DMS53 treated with DMSO at 0.1 percent for 48 hours (cell line): ENCODE results near the gene DKK2.

Experiments used
- DNase-seq: peaks from one replicate; lab custom pipeline; 2025; ENCODE audit not compliant: unreplicated experiment; lab: John Stamatoyannopoulos, UW

The DKK2 gene

DNA sequence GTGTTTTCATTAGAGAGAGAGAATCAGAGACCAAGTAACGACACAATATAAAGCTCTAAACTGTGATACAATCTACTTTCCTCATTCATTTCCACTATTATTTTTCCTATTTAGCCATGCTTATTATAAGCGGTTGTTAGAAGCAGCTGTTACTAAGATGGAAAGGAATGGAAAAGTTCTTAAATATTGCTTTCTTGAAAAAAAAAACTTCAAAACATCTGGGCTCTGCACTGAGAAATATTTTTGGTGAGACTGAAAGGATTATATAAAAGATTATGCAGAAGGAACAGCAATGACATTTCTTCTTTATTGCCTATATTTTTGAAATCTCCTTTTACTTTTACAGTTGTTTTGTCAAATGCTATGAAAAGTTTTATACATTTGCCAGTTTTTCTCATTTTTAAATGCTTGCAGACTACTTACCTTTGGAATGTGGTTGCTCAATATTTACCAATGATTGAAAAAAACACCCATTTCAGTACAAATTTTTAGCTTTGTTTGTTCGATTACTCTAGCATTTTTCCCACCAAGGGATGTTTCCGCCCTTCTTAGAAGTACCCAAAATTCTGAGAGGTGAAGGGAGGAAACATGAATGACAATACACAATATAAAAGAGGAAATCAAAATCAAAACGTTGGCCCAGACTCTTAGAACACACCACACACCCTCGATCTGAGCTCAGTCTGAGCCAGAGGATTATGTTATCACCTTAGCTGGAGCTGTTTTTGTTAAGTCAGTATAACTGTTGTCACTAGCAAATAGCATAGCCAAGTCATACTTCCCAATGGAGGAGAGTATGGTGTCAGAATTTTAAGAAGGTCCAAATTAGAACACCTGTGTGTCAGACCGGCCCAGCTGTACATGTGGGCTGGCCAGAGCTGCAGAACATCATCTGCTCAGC, 18.4 kb downstream of the DKK2 start:
- DNase-seq = no peak

DNA sequence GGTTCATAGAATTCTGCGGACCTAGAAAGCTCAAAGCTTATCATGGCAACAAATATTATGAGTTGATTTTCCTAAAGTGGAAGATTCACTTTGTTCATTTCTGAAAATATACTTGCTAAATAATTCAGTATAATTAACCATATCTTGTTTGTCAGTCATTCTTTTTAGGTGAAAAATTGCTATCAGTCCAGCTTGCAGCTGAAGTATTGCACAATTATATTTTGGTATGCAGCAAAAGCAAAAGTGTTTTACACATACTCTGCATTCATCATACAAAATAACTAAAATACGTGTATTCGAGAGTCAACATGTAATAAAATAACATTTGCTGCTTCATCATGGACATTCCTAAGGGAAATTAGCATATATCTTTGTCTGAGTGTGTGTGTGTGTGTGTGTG, 24.8 kb downstream of the DKK2 start:
- DNase-seq = no peak

DNA sequence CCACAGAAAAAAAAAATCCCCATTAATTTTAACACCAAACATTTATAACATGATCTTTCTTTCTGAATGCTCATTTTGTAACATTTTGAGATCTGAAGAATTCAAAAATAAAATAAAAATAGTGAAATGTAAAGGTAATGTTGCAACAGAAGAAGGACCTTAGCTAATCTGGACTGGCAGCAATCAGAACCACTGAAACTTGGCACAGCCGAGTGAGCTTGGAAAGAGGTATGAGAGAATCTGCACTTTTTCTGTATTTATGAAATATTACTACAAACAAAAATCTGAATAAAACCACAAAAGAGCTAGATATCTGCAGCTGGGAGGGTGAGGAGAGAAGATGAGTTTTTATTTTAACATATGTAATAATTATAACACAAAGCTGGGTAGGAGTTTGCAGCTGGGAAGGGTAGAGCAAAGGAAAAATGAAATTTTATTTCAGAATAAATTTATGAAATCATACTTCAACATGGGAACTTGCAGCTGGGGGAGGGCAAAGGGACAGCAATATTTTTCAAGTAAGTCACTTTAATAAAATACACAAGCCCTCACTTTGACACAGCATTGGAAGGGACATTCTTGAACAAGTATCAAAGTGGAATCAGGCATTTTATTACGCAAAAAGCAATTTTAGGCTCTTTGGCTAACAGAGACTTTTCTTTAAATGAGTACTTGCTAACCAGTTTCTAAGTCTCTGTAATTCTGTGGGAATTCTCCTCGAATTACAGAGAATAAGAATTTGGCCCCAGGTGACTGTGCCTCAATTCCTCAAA, 26.7 kb downstream of the DKK2 start:
- DNase-seq = no peak

DNA sequence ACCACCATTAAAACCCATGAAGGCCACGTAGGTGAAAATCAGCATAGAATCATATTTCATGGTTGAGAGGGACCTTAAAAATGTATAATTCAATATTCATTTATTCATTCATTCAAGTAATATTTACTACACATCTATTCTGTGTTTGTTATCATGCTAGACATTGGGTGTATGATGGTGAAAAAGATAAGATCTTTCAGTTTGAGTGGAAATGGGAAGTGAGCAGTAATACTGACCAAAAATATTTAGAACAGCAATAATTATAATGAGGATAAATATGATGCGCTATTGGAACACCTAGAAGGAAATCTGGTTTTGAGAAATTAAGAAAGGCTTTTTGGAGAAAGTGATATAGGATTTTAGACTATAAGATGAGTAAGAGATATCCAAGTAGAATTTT, 28.0 kb downstream of the DKK2 start:
- DNase-seq = no peak

DNA sequence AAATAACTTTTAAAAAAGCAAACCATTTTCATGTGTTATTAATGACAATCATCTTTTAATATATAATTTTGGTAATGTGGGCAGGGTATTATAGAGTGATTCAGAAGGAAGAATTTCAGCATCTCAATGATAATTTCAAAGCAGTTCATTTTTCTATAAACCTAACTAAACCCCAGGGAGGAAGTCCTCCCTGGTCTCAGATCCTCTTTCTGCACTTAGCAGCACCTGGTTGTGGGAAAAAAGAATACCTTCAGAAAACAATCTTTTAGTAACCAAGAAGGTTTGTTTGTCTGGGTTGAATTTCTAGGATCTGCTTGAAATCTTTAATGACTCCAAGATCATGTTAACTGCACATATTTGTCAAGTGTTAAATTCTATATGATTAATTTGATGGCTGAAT, 29.9 kb downstream of the DKK2 start:
- no peak for DNase-seq

DNA sequence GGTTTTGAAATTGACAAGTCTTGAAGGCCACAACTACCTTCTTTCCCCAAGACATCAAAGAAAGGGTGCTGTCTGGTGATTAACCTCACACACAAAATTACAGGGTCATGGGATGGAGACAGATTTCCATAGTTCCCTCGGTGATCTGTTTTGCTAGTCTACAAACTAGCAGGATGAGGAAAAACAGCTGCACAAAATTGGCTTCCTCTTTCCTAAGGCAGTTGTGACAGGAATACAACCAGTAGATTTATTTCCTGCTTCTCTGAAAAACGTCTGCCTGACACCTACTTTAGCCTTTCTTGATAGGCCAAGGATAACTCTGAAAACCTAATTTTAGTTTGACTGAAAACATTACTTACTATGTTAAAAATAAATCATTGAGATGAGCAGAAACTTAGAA, 39.6 kb downstream of the DKK2 start:
- DNase-seq = no peak

DNA sequence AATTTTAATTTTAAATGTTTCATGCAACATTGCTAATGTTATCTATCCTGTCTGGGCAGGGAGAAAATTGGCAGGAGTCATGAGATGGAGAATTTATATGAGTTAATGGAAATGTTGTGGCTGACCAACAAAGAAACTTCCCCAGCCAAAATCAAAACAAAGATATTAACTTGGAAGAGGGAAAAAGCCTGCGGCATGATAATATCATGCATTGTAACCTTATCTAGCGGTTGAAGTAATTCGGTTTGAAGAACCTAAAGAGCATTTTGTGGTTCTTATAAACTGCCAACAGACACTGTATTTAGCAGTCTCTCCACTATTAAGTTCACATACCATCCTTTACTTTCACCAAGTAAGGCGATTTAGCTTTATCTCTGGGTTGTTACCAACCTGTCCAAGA, 42.3 kb downstream of the DKK2 start:
- no peak for DNase-seq

DNA sequence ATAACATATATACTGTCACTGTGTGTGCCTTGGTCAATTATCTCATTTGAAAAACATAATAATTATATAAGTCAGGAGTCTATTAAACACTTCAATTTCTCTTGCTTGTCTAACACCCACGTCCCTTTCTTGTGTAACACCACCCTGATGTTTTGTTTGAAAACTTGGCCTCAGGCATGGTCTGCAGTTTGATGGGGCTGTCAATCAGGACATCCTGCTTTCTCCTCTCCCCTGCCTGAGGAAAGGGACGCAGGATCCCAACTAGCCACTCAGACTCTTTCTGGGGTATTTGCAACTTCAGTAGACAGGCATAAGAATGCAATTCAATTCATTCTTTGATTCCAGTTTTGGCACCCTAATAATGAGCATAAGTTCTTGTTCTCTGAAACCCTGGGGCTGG, 48.8 kb downstream of the DKK2 start:
- DNase-seq = no peak

DNA sequence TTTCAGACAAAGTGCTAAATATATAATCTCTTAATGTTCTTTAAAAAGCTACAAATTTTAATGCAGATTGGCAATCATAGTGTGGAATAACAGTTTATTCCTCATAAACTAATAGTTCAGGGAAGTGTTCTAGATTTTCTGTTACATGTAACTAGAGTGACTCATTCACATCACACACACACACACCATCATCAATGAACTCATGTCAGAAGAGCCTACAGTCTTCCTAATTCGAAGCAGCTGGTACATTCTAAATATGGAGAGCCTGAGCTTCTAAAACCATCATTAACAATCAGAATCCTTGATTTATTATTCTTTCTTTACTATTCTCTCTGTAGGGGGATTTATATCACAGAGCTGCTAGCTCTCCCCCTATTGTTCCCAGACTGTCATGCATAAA, 49.6 kb downstream of the DKK2 start:
- DNase-seq = no peak

DNA sequence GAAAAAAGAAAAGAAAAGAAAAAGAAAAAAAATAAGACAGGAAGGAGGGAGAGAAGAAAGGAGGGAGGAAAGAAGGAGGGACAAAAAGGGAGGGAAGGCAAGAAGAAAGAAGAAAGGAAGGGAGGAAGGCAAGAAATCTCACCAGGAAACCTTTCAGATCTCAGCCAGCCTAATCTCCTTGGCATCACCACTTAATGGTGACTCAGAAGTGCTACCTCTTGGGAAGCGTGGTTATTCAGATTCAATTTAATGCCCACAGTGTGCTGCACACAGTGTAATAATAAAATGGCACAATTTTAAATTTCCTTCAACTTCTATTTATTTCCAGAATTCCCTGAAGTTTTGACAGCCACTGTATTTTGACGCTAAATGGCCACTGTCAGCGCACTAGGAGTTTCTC, 50.3 kb downstream of the DKK2 start:
- no peak for DNase-seq

DNA sequence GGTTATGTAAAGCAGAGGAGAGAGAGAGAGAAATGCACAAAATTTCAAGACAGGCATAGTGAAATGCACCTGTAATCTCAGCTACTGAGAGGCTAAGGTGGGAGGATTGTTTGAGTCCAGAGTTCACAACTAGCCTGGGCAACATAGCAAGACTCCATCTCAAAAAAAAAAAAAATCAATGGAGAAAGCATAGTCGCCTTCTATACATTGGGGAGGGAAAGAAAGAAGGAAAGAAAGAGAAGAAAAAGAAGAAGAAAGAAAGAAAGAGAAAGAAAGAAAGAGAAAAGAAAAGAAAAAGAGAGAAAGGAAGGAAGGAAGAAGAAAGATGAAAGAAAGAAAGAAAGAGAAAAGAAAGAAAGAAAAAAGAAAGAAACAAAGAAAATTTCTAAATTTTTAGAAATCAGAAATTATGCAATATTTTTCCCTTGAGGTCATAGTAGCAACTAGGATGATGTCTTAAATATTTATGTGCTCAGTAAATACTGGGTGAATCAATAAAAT, 53.4 kb downstream of the DKK2 start:
- DNase-seq = no peak

DNA sequence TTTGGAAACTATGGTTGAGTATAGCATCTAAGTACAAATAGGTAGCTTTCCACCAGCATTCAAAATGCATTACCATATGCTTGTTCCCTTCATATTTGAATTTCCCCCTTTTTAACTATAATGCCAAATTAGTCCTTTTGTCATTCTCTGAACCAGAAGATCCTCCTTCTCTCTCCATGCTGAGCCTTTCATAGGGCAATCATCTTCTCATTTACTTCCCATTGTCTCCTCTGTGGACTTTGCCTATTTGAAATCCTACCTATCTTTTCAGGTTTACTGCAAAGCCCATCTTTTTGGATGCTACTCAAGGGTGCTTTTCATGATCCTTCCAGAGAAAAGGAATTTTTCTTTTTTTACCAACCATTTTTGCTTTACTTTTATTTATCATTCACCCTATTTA, 54.7 kb downstream of the DKK2 start:
- DNase-seq = no peak

DNA sequence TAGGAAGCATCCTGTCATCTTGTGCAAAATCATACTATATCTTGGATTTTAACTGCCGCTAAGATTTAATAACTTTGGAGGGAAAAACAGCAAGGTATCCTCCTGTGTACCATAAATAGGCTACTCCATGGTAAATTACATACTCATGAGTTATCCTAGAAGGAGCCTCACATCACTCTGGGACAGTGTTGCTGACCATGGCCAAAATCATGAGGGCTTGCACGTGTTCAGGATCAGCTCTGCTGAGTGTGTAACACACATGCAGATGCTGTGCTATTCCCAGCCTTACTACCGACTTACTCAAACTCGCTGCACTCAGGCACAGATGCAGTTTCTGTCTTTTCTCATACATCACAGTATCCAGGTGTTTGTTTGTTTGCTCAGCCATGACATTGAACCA, 56.6 kb downstream of the DKK2 start:
- no peak for DNase-seq

DNA sequence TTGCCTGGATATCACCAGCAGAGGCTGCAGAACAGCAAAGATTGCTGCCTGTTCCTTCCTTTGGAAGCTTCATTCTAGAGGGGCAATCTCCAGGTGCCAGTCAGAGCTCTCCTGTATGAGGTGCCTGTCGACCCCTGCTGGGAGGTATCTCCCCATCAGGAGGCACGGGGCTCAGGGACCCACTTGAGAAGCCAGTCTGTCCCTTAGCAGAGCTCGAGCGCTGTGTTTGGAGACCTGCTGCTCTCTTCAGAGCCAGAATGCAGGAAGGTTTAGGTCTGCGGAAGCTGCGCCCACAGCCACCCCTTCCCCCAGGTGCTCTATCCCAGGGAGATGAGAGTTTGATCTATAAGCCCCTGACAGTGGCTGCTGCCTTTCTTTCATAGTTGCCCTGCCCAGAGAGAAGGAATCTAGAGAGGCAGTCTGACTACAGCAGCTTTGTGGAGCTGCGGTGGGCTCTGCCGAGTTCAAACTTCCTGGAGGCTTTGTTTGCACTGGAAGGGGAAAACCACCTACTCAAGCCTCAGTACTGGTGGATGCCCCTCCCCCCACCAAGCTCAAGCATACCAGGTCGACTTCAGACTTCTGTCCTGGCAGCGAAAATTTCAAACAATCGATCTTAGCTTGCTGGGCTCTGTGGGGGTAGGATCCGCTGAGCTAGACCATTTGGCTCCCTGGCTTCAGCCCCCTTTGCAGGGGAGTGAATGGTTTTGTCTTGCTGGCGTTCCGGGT, 57.9 kb downstream of the DKK2 start:
- no peak for DNase-seq

DNA sequence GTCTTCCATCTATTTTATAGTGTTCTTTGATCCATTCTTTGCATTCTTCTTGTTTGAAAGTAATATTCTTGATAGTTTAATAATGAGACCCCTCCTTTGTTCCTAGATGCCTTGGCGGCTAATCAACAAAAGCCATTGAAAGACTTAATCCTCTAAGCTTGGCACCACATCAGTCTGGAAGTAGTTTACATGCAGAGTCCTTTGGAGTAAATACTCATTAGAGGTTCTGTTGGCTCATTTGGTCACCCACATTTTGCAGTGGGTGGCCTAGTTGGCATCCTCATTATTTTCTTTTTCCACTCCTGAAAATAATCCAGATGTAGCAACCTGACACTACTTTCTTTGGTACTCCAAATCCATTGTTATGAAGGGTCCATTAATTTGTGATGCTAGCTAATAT, 64.5 kb downstream of the DKK2 start:
- DNase-seq = no peak

DNA sequence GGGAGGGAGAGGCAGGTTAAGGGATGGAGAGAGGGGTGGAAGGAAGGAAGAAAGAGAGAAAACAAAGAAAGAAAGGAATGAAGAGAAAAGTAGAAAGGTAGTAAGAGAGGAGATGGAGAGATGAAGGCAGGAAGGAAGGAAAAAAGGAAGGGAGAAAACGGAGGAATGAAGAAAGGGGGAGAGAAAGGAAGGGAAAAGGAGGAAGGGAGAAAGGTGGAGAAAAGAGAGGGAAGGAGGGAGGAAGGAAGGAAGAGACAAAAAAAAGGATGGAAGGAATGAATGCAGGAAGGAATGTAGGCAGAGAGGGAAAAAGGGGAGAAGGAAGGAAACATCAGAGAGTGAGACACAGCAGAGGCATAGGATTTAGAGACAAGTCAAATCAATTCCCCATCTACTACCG, 68.2 kb downstream of the DKK2 start:
- no peak for DNase-seq

DNA sequence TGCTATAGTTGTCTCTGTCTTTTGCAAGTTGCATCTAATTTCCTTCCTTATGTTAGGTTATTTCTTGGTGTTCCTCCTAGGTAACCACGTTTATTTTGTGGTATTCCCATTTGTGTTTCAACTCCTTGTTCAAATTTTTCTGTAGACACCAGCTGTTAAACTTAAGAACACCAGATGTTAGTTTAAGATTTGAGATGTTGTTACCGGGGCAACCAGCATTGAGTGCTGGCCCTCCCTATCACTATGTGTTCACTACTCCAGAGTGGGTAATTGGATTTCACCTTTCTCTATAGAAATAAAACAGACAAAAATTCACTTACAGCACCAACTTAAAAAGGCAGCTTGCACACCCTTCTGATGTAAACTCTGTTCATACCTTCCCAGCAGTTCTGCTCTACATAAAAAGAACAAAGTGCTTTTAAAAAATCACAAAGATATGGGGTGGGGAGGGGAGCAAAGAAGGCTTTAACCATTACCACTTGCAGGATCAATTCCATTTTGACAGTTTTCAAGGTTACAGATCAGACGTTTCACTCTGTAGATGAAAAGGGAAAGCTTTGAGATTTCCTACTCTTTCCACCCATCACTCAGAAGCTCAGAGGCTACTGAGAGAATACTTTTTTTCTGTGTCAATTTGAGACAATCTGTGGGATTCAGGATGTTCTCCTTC, 82.9 kb downstream of the DKK2 start:
- DNase-seq = no peak

DNA sequence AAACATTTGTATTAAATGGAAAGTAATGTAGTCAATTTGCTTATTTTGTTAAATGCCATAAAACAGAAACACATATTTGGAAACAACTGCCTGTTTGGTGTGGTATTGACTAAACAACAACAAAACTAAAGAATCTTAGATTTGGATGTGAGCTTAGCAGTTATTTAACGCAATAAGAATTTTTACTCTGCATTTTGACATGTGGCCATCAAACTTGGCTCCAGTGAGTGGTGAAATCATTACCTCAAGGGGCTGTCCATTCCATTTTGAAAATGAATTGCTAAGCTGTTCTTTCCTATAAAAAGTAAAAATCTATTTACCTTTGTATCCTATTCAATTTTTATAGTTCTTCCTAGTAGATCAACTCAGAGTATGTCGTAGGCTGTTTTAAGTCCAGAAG, 84.2 kb downstream of the DKK2 start:
- no peak for DNase-seq

DNA sequence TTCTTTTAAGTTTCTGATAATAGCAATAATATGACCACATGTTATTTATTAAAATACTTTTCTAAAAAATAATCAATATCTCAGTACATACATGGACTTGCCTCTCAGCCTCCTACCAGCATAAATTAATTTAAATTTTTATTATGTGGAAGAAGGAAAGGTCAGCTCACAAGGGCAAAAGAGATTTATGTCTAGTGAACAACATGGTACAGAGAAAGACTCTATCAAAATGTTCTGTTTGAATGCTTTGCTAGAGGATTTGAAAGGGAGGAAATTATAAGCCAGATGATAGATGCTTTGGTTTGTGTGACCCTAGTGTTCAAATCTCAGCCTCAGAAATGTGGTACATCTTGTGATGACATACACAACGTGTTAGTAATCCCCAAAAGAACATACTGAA, 94.3 kb downstream of the DKK2 start:
- no peak for DNase-seq

DNA sequence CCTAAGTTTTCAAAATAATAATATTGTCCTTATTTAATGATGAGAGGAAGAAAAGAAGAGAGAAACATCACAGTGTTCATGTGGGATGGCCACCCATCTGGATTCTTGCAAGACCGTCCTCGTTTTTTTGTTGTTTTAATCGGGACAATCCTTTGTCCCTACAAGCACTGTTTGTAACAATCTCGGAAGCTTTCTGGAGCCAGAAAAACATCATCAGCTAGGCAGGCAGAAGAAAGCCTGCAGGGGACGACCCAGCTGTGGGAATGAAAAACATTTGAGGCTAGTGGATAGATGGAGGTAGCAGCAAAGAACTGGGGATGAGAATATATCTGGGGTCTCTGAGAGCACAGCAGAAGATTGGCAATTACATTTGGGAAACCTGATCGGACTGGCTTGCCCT, 105.6 kb downstream of the DKK2 start:
- DNase-seq = no peak

DNA sequence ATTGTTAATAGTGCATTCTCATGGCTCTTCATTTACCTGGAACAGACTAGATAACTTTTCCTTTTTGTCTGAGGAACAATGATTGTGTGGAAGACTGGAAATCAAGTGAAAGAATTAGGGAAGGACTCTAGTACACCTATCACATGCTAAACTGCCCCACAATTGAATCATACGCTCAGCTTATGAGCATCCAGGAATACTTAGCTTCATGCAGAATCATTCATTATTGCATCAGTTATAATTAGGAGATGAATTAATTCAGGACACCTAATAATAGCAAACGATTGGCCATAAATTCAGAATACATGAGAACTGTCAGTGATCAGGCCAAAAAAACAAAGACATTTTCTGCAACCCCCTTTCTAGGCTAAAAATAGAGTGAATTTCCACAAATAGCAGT, 106.9 kb downstream of the DKK2 start:
- DNase-seq = no peak
